Measurements from ENCODE around the gene FARS2. TPM values are rescaled to one million over a fixed set of nuclear protein-coding genes. Genes with fewer than 3 reads are reported as not detected.

FARS2 gene
- total and polyA plus RNA-seq, 2 of the 13 experiments (the other 11 are each of a cell fraction or from before 2014, with no cell fraction given) = 15.4 to 26.0 TPM

- H3K27me3 ChIP-seq (ENCODE audit: control insufficient read depth in 1 of 2, insufficient read depth in 2 of 2, low read length in 2 of 2) = no peaks in the 10 kb centered on the region
- H3K27ac ChIP-seq (ENCODE audit: extremely low read length, insufficient read depth, low read length) = no peak overlapping the region
- no peak for FAIRE-seq
- in situ Hi-C loops (cut with HindIII; ENCODE audit: extremely low pct_ligation_motif_present, low pct_unique_long_range_greater_than_20kb) = no loop called here
- ChIA-PET CTCF (ENCODE audit: low intra/inter-chr PET ratio, low total read pairs) (no interaction called here), POLR2A (no interaction called here)
- TF ChIP-seq CENPBD1 (CRISPR knock-in tag; IDR thresholded peaks at IDR 0.05; ENCODE audit: borderline replicate concordance, low read depth) (no peak), ATF4 (CRISPR knock-in tag; IDR thresholded peaks at IDR 0.05) (no peak), ZNF274 (CRISPR knock-in tag; IDR thresholded peaks at IDR 0.05) (no peak), ZNF652 (CRISPR knock-in tag; IDR thresholded peaks at IDR 0.05; ENCODE audit: borderline replicate concordance, low read depth) (no peak), HES4 (CRISPR knock-in tag; IDR thresholded peaks at IDR 0.05; ENCODE audit: borderline replicate concordance) (no peak), MYNN (CRISPR knock-in tag; IDR thresholded peaks at IDR 0.05; ENCODE audit: low read depth) (no peak)
- no peak overlapping the region for H3K4me2 ChIP-seq (ENCODE audit: low read depth, low read length)
- no peak overlapping the region for H3K4me3 ChIP-seq (replicated peaks in 1 of 3; ENCODE audit: insufficient read depth in 1 of 3, low read depth in 2 of 3, low read length in 3 of 3)
- BruUV-seq (replicated peaks) = no TSS peak
- ATAC-seq = no peak
- peaks cover 3 to 17% of the 10 kb centered on the region in 2 experiments; a peak in 2 of 5 replicates for H3K36me3 ChIP-seq (replicated peaks in 1 of 2; ENCODE audit: control insufficient read depth in 1 of 2, insufficient read depth in 2 of 2, low read length in 2 of 2)
- intact Hi-C loops (cut with micrococcal nuclease; ENCODE audit: unreplicated experiment) = no loop called here
- no peaks in the 10 kb centered on the region for H4K20me1 ChIP-seq (ENCODE audit: insufficient read depth, low read length)
- H3K9ac ChIP-seq (ENCODE audit: insufficient read depth, low read depth, low read length) = no peak overlapping the region
- no peak overlapping the region for H2AFZ ChIP-seq (ENCODE audit: low read length)
- peaks cover 3% of the 10 kb centered on the region for H3K79me2 ChIP-seq (ENCODE audit: insufficient read depth, low read length)
- no peak for DNase-seq (ENCODE audit: low spot score)
- WGBS (ENCODE audit: low lambda C conversion rate) = 97% methylated on average over 6 of the region's 6 CpGs
- H3K9me3 ChIP-seq (ENCODE audit: low read length) = no peaks in the 10 kb centered on the region
- no peaks in the 10 kb centered on the region for H3K4me1 ChIP-seq (ENCODE audit: insufficient read depth, low read length)
Observed at GRCh38 chr6:5223309-5223708, 38.0 kb upstream of the FARS2 start.

- Histone ChIP-seq H3K9me3 (ENCODE audit: low read length) (no peaks in the 10 kb centered on the region), H3K4me1 (ENCODE audit: insufficient read depth, low read length) (peaks cover 30% of the 10 kb centered on the region), H3K9ac (ENCODE audit: insufficient read depth, low read depth, low read length) (no peak overlapping the region), H3K4me2 (ENCODE audit: low read depth, low read length) (no peak overlapping the region), H2AFZ (ENCODE audit: low read length) (no peak overlapping the region), H3K27me3 (ENCODE audit: control insufficient read depth in 1 of 2, insufficient read depth in 2 of 2, low read length in 2 of 2) (no peaks in the 10 kb centered on the region), H3K36me3 (replicated peaks in 1 of 2; ENCODE audit: control insufficient read depth in 1 of 2, insufficient read depth in 2 of 2, low read length in 2 of 2) (peaks cover 0 to 14% of the 10 kb centered on the region in 2 experiments; a peak in 1 of 5 replicates), H3K27ac (ENCODE audit: extremely low read length, insufficient read depth, low read length) (no peak overlapping the region), H4K20me1 (ENCODE audit: insufficient read depth, low read length) (no peaks in the 10 kb centered on the region), H3K79me2 (ENCODE audit: insufficient read depth, low read length) (peaks cover 11% of the 10 kb centered on the region), H3K4me3 (replicated peaks in 1 of 3; ENCODE audit: insufficient read depth in 1 of 3, low read depth in 2 of 3, low read length in 3 of 3) (no peak overlapping the region)
- ChIA-PET CTCF (ENCODE audit: low intra/inter-chr PET ratio, low total read pairs) (no interaction called here), POLR2A (no interaction called here)
- ATAC-seq (no peak), FAIRE-seq (no peak), DNase-seq (ENCODE audit: low spot score) (no peak)
- BruUV-seq (replicated peaks) = no TSS peak
- 100% methylated on average over 3 of the region's 3 CpGs for WGBS (ENCODE audit: low lambda C conversion rate)
- intact Hi-C loops (cut with micrococcal nuclease; ENCODE audit: unreplicated experiment) (no loop called here), in situ Hi-C loops (cut with HindIII; ENCODE audit: extremely low pct_ligation_motif_present, low pct_unique_long_range_greater_than_20kb) (no loop called here)
- TF ChIP-seq ZSCAN22 (CRISPR knock-in tag; IDR thresholded peaks at IDR 0.05) = no peak
- TF ChIP-seq NR2F2 (IDR thresholded peaks at IDR 0.05; ENCODE audit: borderline replicate concordance, low read depth) = no peak
- TF ChIP-seq SNAI1 (CRISPR knock-in tag; IDR thresholded peaks at IDR 0.05; ENCODE audit: borderline replicate concordance) = no peak
- TF ChIP-seq YY1 (IDR thresholded peaks at IDR 0.05; ENCODE audit: insufficient read depth, insufficient replicate concordance, low read depth, low read length) = no peak
- TF ChIP-seq MAFF (IDR thresholded peaks at IDR 0.05; ENCODE audit: low read depth, low read length) = no peak
- no peak for TF ChIP-seq ZNF234 (CRISPR knock-in tag; conservative IDR thresholded peaks at IDR 0.05)
- TF ChIP-seq MYPOP (CRISPR knock-in tag; IDR thresholded peaks at IDR 0.05) = no peak
- TF ChIP-seq ZNF777 (CRISPR knock-in tag; IDR thresholded peaks at IDR 0.05) = no peak
- no peak for TF ChIP-seq TBX3 (IDR thresholded peaks at IDR 0.05; ENCODE audit: borderline replicate concordance)
- TF ChIP-seq NCOA2 (CRISPR knock-in tag; IDR thresholded peaks at IDR 0.05) = no peak
Observed at GRCh38 chr6:5229356-5229755, 32.0 kb upstream of the FARS2 start.

Measured in HepG2 (cell line).